Keratinocyte (primary cell): ENCODE data around the gene GABRA4. TPM values are rescaled to one million over a fixed set of nuclear protein-coding genes. Genes with fewer than 3 reads are reported as not detected.

Experiments
- DNase-seq: peaks from one replicate; pipeline ENCODE4 v3.0.0-alpha.2; 2011; ENCODE audit warnings: low read depth, missing footprints, low spot score
- FAIRE-seq: peaks from 2 replicates; lab custom pipeline; 2011; peaks lifted over from hg19 to GRCh38; lab: Jason Lieb, UNC
- H2AFZ ChIP-seq: 2 replicates; pipeline ENCODE4 v1.6.0; 2012; ENCODE audit warnings: low read length, control low read depth, inconsistent platforms; ENCODE audit not compliant: control insufficient read depth
- H3K27ac ChIP-seq: 2 replicates; pipeline ENCODE4 v1.5.1; 2011; ENCODE audit warnings: low read length; ENCODE audit not compliant: control insufficient read depth, insufficient read depth
- H3K27me3 ChIP-seq: 3 replicates; pipeline ENCODE4 v1.6.0; 2011; ENCODE audit warnings: low read length; ENCODE audit not compliant: control insufficient read depth, insufficient read depth; ENCODE audit errors: extremely low read depth
- H3K36me3 ChIP-seq, 2 experiments: 2 replicates in 1 of 2; 3 replicates in 1 of 2; pipeline ENCODE4 v1.5.1; 2011; ENCODE audit warnings: low read length in 2 of 2, mild to moderate bottlenecking in 1 of 2; ENCODE audit not compliant: control insufficient read depth in 2 of 2, insufficient read depth in 2 of 2; ENCODE audit errors: extremely low read depth in 1 of 2
- H3K4me1 ChIP-seq: 3 replicates; pipeline ENCODE4 v1.5.1; 2011; ENCODE audit warnings: low read length; ENCODE audit not compliant: control insufficient read depth, insufficient read depth; ENCODE audit errors: extremely low read depth
- H3K4me2 ChIP-seq: 3 replicates; pipeline ENCODE4 v1.6.0; 2011; ENCODE audit warnings: low read depth, low read length; ENCODE audit not compliant: control insufficient read depth, insufficient read depth; ENCODE audit errors: extremely low read depth
- H3K4me3 ChIP-seq, 3 experiments: fragments of 200-600 bp in 1 of 3; sonication (generic) in 1 of 3; 2 replicates in 2 of 3; 3 replicates in 1 of 3; pipeline ENCODE4 v1.5.1; 2011 to 2016; ENCODE audit warnings: low read length in 3 of 3, mild to moderate bottlenecking in 3 of 3, control low read depth in 2 of 3, inconsistent platforms in 1 of 3, low read depth in 1 of 3, mixed read lengths in 1 of 3, mixed run types in 1 of 3, moderate library complexity in 1 of 3; ENCODE audit not compliant: control insufficient read depth in 2 of 3, insufficient read depth in 2 of 3; ENCODE audit errors: extremely low read depth in 1 of 3
- H3K79me2 ChIP-seq: 2 replicates; pipeline ENCODE4 v1.6.0; 2012; ENCODE audit warnings: low read length; ENCODE audit not compliant: control insufficient read depth, insufficient read depth
- H3K9ac ChIP-seq: 3 replicates; pipeline ENCODE4 v1.6.0; 2011; ENCODE audit warnings: low read length; ENCODE audit not compliant: control insufficient read depth, insufficient read depth; ENCODE audit errors: extremely low read depth
- H3K9me1 ChIP-seq: 3 replicates; pipeline ENCODE4 v1.6.0; 2011; ENCODE audit warnings: low read length; ENCODE audit not compliant: control insufficient read depth, insufficient read depth; ENCODE audit errors: extremely low read depth
- H3K9me3 ChIP-seq: 2 replicates; pipeline ENCODE4 v1.5.1; 2012; ENCODE audit warnings: low read depth, low read length; ENCODE audit not compliant: control insufficient read depth
- H4K20me1 ChIP-seq: 3 replicates; pipeline ENCODE4 v1.6.0; 2011; ENCODE audit warnings: low read length; ENCODE audit not compliant: control insufficient read depth, insufficient read depth; ENCODE audit errors: extremely low read depth
- CTCF ChIP-seq, 3 experiments: IDR thresholded peaks in 1 of 3; conservative IDR thresholded peaks in 1 of 3; optimal IDR thresholded peaks in 1 of 3; 2 replicates in 2 of 3; 3 replicates in 1 of 3; pipeline versions ENCODE3 to v1.5.1; 2011; ENCODE audit warnings: low read length in 3 of 3, mild to moderate bottlenecking in 3 of 3, moderate library complexity in 2 of 3, control low read depth in 1 of 3, inconsistent platforms in 1 of 3; ENCODE audit not compliant: insufficient read depth in 2 of 3; ENCODE audit errors: extremely low read depth in 1 of 3
- EZH2 ChIP-seq: IDR thresholded peaks from one replicate; pipeline ENCODE4 v1.6.1; 2012; ENCODE audit warnings: inconsistent platforms, mild to moderate bottlenecking, low read length, moderate library complexity
- dilution Hi-C: fragments of 300-500 bp; cut with MboI; formaldehyde crosslinking; loops from one replicate; pipeline ENCODE4 v1.7.0; 2020; ENCODE audit warnings: low sequenced_read_pairs; ENCODE audit not compliant: extremely low pct_ligation_motif_present
- polyA plus RNA-seq, 5 experiments: library from polyadenylated mRNA; depleted of rRNA in 3 of 5; stranded (reverse) in 3 of 5; stranded (forward) in 1 of 5; unstranded in 1 of 5; fragments of >200 nt; gene quantifications; 1 replicate in 1 of 5; 2 replicates in 3 of 5; 3 replicates in 1 of 5; pipeline versions ENCODE4 v1.2.1 to v1.2.3, GENCODE V29; 2011 to 2012; ENCODE audit warnings: missing spikeins in 2 of 5, low read depth in 1 of 5, low replicate concordance in 1 of 5

GABRA4 gene
- polyA plus RNA-seq, 1 donor (not counting 4 experiments of a cell fraction or from before 2014, with no cell fraction given) = not detected

GRCh38 chr4:46889410-46889809 is 104.0 kb downstream of the GABRA4 start:
- no peaks in the 10 kb centered on the region for H4K20me1 ChIP-seq
- H3K27ac ChIP-seq = no peak overlapping the region
- no peak for DNase-seq
- FAIRE-seq = no peak
- H3K9me3 ChIP-seq = no peaks in the 10 kb centered on the region
- no peaks in the 10 kb centered on the region for H3K36me3 ChIP-seq
- H3K9ac ChIP-seq = no peak overlapping the region
- dilution Hi-C loops = no loop called here
- no peaks in the 10 kb centered on the region for H3K27me3 ChIP-seq
- TF ChIP-seq EZH2 = no peak
- no peak for TF ChIP-seq CTCF (optimal IDR thresholded peaks at IDR 0.05 in 1 of 3, IDR thresholded peaks at IDR 0.05 in 1 of 3, conservative IDR thresholded peaks at IDR 0.05 in 1 of 3; ENCODE audit: extremely low read depth in 1 of 3, insufficient read depth in 2 of 3, low read length in 3 of 3)
- no peak overlapping the region for H2AFZ ChIP-seq
- H3K4me1 ChIP-seq = no peaks in the 10 kb centered on the region
- no peak overlapping the region for H3K4me3 ChIP-seq
- H3K79me2 ChIP-seq = no peaks in the 10 kb centered on the region
- no peaks in the 10 kb centered on the region for H3K9me1 ChIP-seq
- H3K4me2 ChIP-seq = no peak overlapping the region

- H3K36me3 ChIP-seq = no peaks in the 10 kb centered on the region
- no peak overlapping the region for H3K4me3 ChIP-seq
- no peaks in the 10 kb centered on the region for H3K4me1 ChIP-seq
- H3K79me2 ChIP-seq = no peaks in the 10 kb centered on the region
- dilution Hi-C loops = no loop called here
- H3K27me3 ChIP-seq = no peaks in the 10 kb centered on the region
- no peaks in the 10 kb centered on the region for H4K20me1 ChIP-seq
- no peak overlapping the region for H3K27ac ChIP-seq
- no peaks in the 10 kb centered on the region for H3K9me3 ChIP-seq
- no peak overlapping the region for H3K9ac ChIP-seq
- FAIRE-seq (no peak), DNase-seq (no peak)
- H2AFZ ChIP-seq = no peak overlapping the region
- TF ChIP-seq EZH2 (no peak), CTCF (optimal IDR thresholded peaks at IDR 0.05 in 1 of 3, IDR thresholded peaks at IDR 0.05 in 1 of 3, conservative IDR thresholded peaks at IDR 0.05 in 1 of 3; ENCODE audit: extremely low read depth in 1 of 3, insufficient read depth in 2 of 3, low read length in 3 of 3) (peak in 1 of 3 experiments; percentile 4)
- H3K4me2 ChIP-seq = no peak overlapping the region
- no peaks in the 10 kb centered on the region for H3K9me1 ChIP-seq
These were observed 106.7 kb downstream of the GABRA4 start for GRCh38 chr4:46886711-46887110.
